ENCODE results near the gene HNRNPA0. TPM values are rescaled to one million over a fixed set of nuclear protein-coding genes. Genes with fewer than 3 reads are reported as not detected.

HNRNPA0 gene
- total RNA-seq, 6 donors from 2014 or later, result 8.4 to 26.3 (median 14.6) TPM

- Histone ChIP-seq H3K27ac (no peak overlapping the region), H3K9me3 (no peaks in the 10 kb centered on the region), H3K27me3 (no peaks in the 10 kb centered on the region), H3K36me3 (no peaks in the 10 kb centered on the region), H3K4me3 (no peak overlapping the region), H3K4me1 (no peaks in the 10 kb centered on the region)
- ATAC-seq (ENCODE audit: low FRiP score in 2 of 2), result no peak
- DNase-seq, result no peak
- 92 to 94% methylated on average over 2 of the region's 2 CpGs for WGBS, 2 donors
- TF ChIP-seq POLR2A (IDR thresholded peaks at IDR 0.05) (no peak), CTCF (IDR thresholded peaks at IDR 0.05) (no peak), POLR2AphosphoS5 (IDR thresholded peaks at IDR 0.05) (no peak), EP300 (IDR thresholded peaks at IDR 0.05) (no peak)
These were observed 42.0 kb downstream of the HNRNPA0 start for GRCh38 chr5:137712139-137712667.

DNA sequence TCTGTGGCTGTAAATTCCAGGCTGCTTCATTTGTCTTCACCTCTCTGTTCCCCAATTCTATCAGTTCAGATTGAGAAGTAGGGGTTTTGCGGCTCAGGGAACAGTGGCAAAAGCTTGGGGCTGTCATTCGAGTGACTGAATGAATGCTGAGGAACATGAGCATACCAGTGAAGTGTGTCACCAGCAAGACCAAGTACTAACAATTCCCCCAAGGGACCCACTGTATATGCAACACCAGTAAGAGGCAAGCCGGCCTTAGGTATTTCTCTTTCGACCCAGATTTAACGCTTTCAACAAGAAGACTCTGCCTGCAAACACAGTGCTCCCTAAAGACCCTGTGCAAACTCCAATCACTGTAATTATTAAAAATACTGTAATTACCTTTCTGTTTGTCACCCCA lies 44.1 kb downstream of the HNRNPA0 start:
- TF ChIP-seq POLR2A (IDR thresholded peaks at IDR 0.05), result no peak
- TF ChIP-seq POLR2AphosphoS5 (IDR thresholded peaks at IDR 0.05), result no peak
- TF ChIP-seq EP300 (IDR thresholded peaks at IDR 0.05), result no peak
- TF ChIP-seq CTCF (IDR thresholded peaks at IDR 0.05), result no peak
- Histone ChIP-seq H3K27ac (no peak overlapping the region), H3K27me3 (no peaks in the 10 kb centered on the region), H3K9me3 (no peaks in the 10 kb centered on the region), H3K36me3 (no peaks in the 10 kb centered on the region), H3K4me1 (no peaks in the 10 kb centered on the region), H3K4me3 (no peak overlapping the region)
- WGBS, 2 donors, result 94 to 96% methylated on average over 5 of the region's 5 CpGs
- ATAC-seq (ENCODE audit: low FRiP score in 2 of 2), result no peak
- no peak for DNase-seq

DNA sequence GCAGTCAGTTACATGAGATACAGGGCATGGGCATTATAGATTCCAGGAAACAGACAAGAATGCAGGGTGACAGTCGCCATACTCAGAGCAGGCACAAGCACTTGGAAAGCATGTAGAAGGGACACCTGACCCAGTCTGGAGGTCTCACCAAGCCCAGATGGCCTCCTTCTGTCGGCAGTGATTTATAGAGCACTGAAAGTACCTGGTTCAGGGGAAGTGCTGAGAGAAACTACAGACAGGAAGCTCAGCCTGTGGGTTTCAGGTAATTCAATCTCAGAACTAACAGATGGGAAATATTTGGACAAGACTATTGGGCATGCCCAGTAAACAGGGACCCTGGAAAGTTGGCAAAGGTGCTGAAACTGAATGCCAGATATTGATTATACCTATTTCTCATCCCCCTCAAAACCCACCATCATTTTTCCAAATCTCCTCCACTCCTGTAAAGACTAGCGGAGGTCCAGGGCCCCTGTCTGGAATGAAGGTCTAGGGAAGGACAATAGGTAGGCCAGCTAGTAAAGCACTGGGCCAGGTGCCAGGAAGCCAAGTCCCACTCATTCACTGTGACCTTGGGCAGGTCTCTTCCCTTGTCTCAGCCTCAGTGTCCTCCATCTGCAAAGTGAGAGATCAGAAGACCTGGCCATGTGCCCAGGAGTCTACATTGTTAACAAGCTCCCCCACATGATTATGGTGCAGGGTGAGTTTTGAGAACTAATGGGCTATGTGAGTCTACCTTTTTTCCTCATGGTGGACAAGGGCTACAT lies 45.2 kb downstream of the HNRNPA0 start:
- no peak for ATAC-seq (ENCODE audit: low FRiP score in 2 of 2)
- no peaks in the 10 kb centered on the region for H3K36me3 ChIP-seq
- H3K9me3 ChIP-seq, result no peaks in the 10 kb centered on the region
- no peak for TF ChIP-seq POLR2AphosphoS5 (IDR thresholded peaks at IDR 0.05)
- TF ChIP-seq EP300 (IDR thresholded peaks at IDR 0.05), result no peak
- TF ChIP-seq CTCF (IDR thresholded peaks at IDR 0.05), result no peak
- TF ChIP-seq POLR2A (IDR thresholded peaks at IDR 0.05), result no peak
- no peak overlapping the region for H3K4me3 ChIP-seq
- no peak for DNase-seq
- 91 to 96% methylated on average over 3 of the region's 3 CpGs for WGBS, 2 donors
- H3K27me3 ChIP-seq, result no peaks in the 10 kb centered on the region
- no peaks in the 10 kb centered on the region for H3K4me1 ChIP-seq
- no peak overlapping the region for H3K27ac ChIP-seq

GRCh38 chr5:137708062-137708461 lies 46.1 kb downstream of the HNRNPA0 start:
- Histone ChIP-seq H3K4me1 (no peaks in the 10 kb centered on the region), H3K4me3 (no peak overlapping the region), H3K36me3 (no peaks in the 10 kb centered on the region), H3K27me3 (no peaks in the 10 kb centered on the region), H3K27ac (no peak overlapping the region), H3K9me3 (no peaks in the 10 kb centered on the region)
- DNase-seq, result no peak
- no peak for ATAC-seq (ENCODE audit: low FRiP score in 2 of 2)
- 100% methylated on average over 1 of the region's 1 CpG for WGBS, 2 donors
- TF ChIP-seq POLR2AphosphoS5 (IDR thresholded peaks at IDR 0.05) (no peak), CTCF (IDR thresholded peaks at IDR 0.05) (no peak), POLR2A (IDR thresholded peaks at IDR 0.05) (no peak), EP300 (IDR thresholded peaks at IDR 0.05) (no peak)

GRCh38 chr5:137706841-137707240 lies 47.3 kb downstream of the HNRNPA0 start:
- WGBS, 2 donors, result 71 to 78% methylated on average over 2 of the region's 2 CpGs

More at GRCh38 chr5:137706841-137707240, 47.3 kb downstream of the HNRNPA0 start:
- Histone ChIP-seq H3K9me3 (no peaks in the 10 kb centered on the region), H3K27me3 (no peaks in the 10 kb centered on the region), H3K4me3 (no peak overlapping the region), H3K27ac (no peak overlapping the region), H3K36me3 (no peaks in the 10 kb centered on the region), H3K4me1 (no peaks in the 10 kb centered on the region)
- ATAC-seq (ENCODE audit: low FRiP score in 2 of 2) (no peak), DNase-seq (no peak)
- TF ChIP-seq CTCF (IDR thresholded peaks at IDR 0.05) (no peak), POLR2A (IDR thresholded peaks at IDR 0.05) (no peak), EP300 (IDR thresholded peaks at IDR 0.05) (no peak), POLR2AphosphoS5 (IDR thresholded peaks at IDR 0.05) (no peak)
